Measurements from ENCODE around the gene TNS1. TPM values are rescaled to one million over a fixed set of nuclear protein-coding genes. Genes with fewer than 3 reads are reported as not detected.
A peak's percentile ranks its signal among the peaks of the same experiment; 100 is the strongest.

TNS1 gene
- total RNA-seq, 2 donors from 2014 or later = 1,836 to 2,296 TPM

DNA sequence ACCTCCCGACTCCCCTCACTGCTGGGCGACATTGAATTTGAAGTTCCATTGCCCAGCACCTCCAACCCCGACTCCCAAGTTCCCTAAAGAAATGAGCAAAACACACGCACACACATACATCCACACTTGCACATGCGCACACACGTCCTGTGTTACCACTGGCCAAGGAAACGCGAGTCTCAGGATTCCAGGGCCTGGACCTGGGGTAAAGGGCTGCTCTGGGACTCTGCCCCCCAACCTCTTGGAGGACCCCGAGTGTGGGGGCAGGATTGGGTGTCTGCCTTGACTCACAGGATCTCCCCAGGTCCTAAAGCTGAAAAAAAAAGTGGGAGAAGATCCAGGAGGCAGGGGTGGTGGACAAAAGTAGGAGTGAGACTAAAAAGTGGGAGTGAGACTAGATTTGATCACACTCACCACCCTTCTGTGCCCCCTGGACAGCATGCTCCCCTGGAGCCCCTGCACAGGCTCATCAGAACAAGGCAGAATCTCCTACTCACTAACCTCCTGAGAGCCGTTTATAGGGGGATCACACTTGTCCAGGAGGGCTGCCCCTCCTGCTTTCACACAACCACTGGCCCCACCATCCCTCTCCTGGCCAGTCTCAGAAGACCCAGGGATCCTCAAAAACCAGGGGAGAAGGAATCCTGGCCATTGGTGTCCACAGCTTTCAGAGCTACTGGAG lies 202.2 kb downstream of the TNS1 start:
- TF ChIP-seq, protein P1, sequence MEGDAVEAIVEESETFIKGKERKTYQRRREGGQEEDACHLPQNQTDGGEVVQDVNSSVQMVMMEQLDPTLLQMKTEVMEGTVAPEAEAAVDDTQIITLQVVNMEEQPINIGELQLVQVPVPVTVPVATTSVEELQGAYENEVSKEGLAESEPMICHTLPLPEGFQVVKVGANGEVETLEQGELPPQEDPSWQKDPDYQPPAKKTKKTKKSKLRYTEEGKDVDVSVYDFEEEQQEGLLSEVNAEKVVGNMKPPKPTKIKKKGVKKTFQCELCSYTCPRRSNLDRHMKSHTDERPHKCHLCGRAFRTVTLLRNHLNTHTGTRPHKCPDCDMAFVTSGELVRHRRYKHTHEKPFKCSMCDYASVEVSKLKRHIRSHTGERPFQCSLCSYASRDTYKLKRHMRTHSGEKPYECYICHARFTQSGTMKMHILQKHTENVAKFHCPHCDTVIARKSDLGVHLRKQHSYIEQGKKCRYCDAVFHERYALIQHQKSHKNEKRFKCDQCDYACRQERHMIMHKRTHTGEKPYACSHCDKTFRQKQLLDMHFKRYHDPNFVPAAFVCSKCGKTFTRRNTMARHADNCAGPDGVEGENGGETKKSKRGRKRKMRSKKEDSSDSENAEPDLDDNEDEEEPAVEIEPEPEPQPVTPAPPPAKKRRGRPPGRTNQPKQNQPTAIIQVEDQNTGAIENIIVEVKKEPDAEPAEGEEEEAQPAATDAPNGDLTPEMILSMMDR (IDR thresholded peaks at IDR 0.05) = no peak
- peak; percentile 0 for DNase-seq (ENCODE audit: low spot score)
- Histone ChIP-seq H3K4me1 (ENCODE audit: control insufficient read depth in 1 of 2, low read depth in 2 of 2) (peaks cover 5 to 46% of the 10 kb centered on the region in 2 donors), H3K9me3 (no peaks in the 10 kb centered on the region), H3K27ac (peak overlapping the region; percentile 24 to 31), H3K36me3 (peaks cover 56% of the 10 kb centered on the region), H3K27me3 (replicated peaks; ENCODE audit: insufficient read depth) (no peaks in the 10 kb centered on the region), H3K4me3 (no peak overlapping the region)
- ATAC-seq (ENCODE audit: insufficient number of reproducible peaks, low FRiP score, low read depth) = no peak

DNA sequence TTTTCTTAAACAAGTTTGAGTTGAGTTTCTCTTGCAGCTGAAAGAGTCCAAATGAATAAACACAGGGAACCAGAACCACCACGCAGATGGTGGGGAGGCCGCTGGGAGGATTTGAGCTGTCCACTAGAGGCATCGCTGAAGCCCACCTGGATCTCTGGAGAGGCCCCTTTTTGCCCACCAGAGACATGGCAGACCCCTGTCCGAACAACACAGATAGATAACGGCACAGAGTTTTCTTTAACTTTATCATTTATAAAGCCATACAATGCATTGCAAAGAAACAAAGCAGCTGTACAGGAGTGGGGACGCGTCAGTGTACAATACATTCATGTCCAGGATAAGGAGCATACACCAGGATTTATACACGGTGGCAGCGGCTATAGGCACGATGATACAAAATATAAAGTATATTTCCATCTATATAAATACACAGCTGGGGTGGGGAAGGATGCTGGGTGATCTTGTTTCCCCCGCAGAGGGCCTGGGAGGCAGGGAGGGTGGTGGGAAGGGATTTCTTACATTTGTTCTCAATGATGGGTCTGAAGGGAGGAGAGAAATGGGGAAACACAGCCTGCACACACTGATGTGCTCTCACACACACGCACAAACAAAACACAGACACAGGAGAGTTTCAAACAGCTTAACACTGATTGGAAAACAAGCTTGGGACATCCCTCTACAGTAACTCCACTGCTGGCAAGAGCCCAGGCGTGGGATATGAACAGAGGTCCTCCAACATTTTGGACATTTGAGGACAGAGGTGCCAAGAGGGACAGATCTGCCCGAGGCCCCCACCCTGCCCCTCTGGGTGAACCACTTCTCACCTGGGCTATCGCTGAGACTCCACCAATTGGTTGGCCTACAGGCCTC lies 203.0 kb downstream of the TNS1 start:
- no peaks in the 10 kb centered on the region for H3K9me3 ChIP-seq
- no peaks in the 10 kb centered on the region for H3K27me3 ChIP-seq (replicated peaks; ENCODE audit: insufficient read depth)
- TF ChIP-seq, protein P1 (IDR thresholded peaks at IDR 0.05) = no peak
- peak overlapping the region; percentile 49 to 60 for H3K27ac ChIP-seq
- H3K4me1 ChIP-seq (ENCODE audit: control insufficient read depth in 1 of 2, low read depth in 2 of 2) = peaks cover 0 to 43% of the 10 kb centered on the region in 2 donors
- peaks cover 56% of the 10 kb centered on the region for H3K36me3 ChIP-seq
- H3K4me3 ChIP-seq = no peak overlapping the region
- DNase-seq (ENCODE audit: low spot score) = peak; percentile 2
- ATAC-seq (ENCODE audit: insufficient number of reproducible peaks, low FRiP score, low read depth) = no peak

DNA sequence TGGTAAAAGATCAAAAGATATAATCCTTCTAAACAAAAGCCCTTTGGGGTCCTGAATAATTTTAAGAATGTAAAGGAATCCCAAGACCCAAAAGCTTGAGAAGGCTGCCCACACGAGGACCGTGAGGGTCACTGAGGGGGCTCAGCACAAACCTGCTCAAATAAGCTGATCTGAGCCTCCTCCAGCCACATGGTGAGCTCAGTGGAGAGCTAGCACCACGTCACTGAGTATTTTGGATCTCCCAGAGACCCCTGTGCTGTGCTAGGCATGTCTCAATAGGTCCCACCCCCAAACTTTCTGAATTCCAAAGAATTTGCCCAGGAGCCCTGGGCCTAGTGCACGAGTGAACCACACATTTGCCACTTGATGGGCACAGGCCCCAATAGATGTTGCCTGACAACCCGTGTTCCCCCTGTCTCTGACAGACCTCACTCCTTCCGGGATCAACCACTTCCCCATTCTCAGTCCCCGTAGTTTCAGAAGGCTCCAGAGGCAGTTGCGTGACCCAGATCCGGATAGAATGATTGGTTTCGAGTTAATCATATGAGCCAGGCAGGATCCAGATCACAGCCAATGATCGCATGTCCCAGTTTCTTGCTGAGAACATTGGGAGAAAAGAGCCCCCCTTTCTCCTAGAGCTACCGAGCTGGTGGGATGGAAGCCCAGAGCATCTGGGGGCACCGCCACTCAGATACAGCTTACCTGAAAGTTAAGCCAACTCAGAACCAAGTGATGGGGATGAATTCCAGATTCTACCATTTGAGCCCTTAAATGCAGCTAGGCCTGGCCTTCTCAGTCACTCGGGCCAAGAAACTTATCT lies 203.8 kb downstream of the TNS1 start:
- H3K4me1 ChIP-seq (ENCODE audit: control insufficient read depth in 1 of 2, low read depth in 2 of 2) = peaks cover 0 to 44% of the 10 kb centered on the region in 2 donors

DNA sequence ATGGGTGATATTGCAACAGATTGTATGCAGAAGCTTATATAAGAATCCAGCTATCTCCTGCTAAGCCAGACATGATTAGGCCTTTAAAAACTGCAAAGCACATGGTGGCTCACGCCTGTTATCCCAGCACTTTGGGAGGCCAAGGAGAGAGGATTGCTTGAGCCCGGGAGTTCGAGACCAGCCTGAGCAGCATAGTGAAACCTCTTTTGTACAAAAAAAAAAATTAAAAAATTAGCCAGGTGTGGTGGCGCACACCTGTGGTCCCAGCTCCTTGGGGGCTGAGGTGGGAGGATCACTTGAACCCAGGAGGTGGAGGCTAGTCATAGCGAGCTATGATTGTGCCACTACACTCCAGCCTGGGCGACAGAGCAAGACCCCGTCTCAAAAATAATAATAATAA lies 204.6 kb downstream of the TNS1 start:
- peaks cover 0 to 44% of the 10 kb centered on the region in 2 donors for H3K4me1 ChIP-seq (ENCODE audit: control insufficient read depth in 1 of 2, low read depth in 2 of 2)

More for the DNA sequence above, 203.8 kb downstream of the TNS1 start:
- TF ChIP-seq, protein P1 (IDR thresholded peaks at IDR 0.05) = no peak
- Histone ChIP-seq H3K4me3 (no peak overlapping the region), H3K9me3 (no peaks in the 10 kb centered on the region), H3K36me3 (peaks cover 49% of the 10 kb centered on the region), H3K27ac (peak overlapping the region; percentile 49 to 60), H3K27me3 (replicated peaks; ENCODE audit: insufficient read depth) (no peaks in the 10 kb centered on the region)
- DNase-seq (ENCODE audit: low spot score) (peak; percentile 3), ATAC-seq (ENCODE audit: insufficient number of reproducible peaks, low FRiP score, low read depth) (no peak)

More for the DNA sequence above, 204.6 kb downstream of the TNS1 start:
- TF ChIP-seq, protein P1 (IDR thresholded peaks at IDR 0.05) = no peak
- Histone ChIP-seq H3K4me3 (no peak overlapping the region), H3K36me3 (peaks cover 41% of the 10 kb centered on the region), H3K27me3 (replicated peaks; ENCODE audit: insufficient read depth) (no peaks in the 10 kb centered on the region), H3K27ac (peak overlapping the region; percentile 45 to 60), H3K9me3 (no peaks in the 10 kb centered on the region)
- DNase-seq (ENCODE audit: low spot score) = no peak
- ATAC-seq (ENCODE audit: insufficient number of reproducible peaks, low FRiP score, low read depth) = no peak
